ENCODE measurements around the gene NATD1. TPM values are rescaled to one million over a fixed set of nuclear protein-coding genes. Genes with fewer than 3 reads are reported as not detected.

The NATD1 gene
- total and polyA plus RNA-seq, 2 of the 8 experiments (the other 6 are each of a cell fraction or from before 2014, with no cell fraction given) = 5.4 to 8.4 TPM

GRCh38 chr17:21263376-21263775 lies 10.2 kb upstream of the NATD1 start:
- FAIRE-seq = no peak

More at GRCh38 chr17:21263376-21263775, 10.2 kb upstream of the NATD1 start:
- H3K79me1 ChIP-seq (ENCODE audit: low read depth, low read length) = no peaks in the 10 kb centered on the region
- H3K9me3 ChIP-seq (ENCODE audit: insufficient read depth in 2 of 2, low read depth in 1 of 2, low read length in 1 of 2) = no peaks in the 10 kb centered on the region
- no peak overlapping the region for H2AK5ac ChIP-seq (ENCODE audit: low read depth, low read length)
- DNase-seq (ENCODE audit: low read depth in 1 of 2, low spot score in 2 of 2) = no peak
- no peak overlapping the region for H3K4me2 ChIP-seq (ENCODE audit: insufficient read depth in 1 of 2, low read depth in 2 of 2, low read length in 2 of 2)
- H2BK20ac ChIP-seq (ENCODE audit: low read length) = no peak overlapping the region
- no peak overlapping the region for H4K5ac ChIP-seq (ENCODE audit: insufficient read length, low read depth, low read length)
- H2BK120ac ChIP-seq (replicated peaks; ENCODE audit: low read depth, low read length) = no peak overlapping the region
- 82% methylated on average over 6 of the region's 6 CpGs; no CpG with 5 or more reads in 1 of the 2 experiments for WGBS, 2 experiments (ENCODE audit: extremely low coverage in 1 of 2, insufficient coverage in 1 of 2, insufficient read length in 1 of 2, insufficient replicate concordance in 2 of 2, low coverage in 1 of 2, low lambda C conversion rate in 2 of 2, missing lambda C conversion rate in 1 of 2)
- H3K23ac ChIP-seq (ENCODE audit: insufficient read length) = no peak overlapping the region
- H3K27ac ChIP-seq (ENCODE audit: low read depth, low read length) = no peak overlapping the region
- no peak overlapping the region for H4K8ac ChIP-seq (ENCODE audit: extremely low read depth, insufficient read depth, low read length)
- no peak overlapping the region for H3K4ac ChIP-seq (replicated peaks; ENCODE audit: insufficient read length, low read depth, low read length)
- no peak overlapping the region for H2BK5ac ChIP-seq (ENCODE audit: low read depth, low read length)
- H4K91ac ChIP-seq (replicated peaks; ENCODE audit: insufficient read length, low read length) = no peak overlapping the region
- no peak overlapping the region for H3K18ac ChIP-seq (ENCODE audit: extremely low read depth, low read length)
- no peaks in the 10 kb centered on the region for H3K23me2 ChIP-seq (ENCODE audit: low read depth, low read length)
- no peak overlapping the region for H2BK15ac ChIP-seq (ENCODE audit: low read length)
- no peak overlapping the region for H3K14ac ChIP-seq (ENCODE audit: insufficient read length)
- no peak overlapping the region for H3K4me3 ChIP-seq (ENCODE audit: extremely low read depth in 1 of 4, insufficient read depth in 2 of 4, low read depth in 3 of 4, low read length in 4 of 4)
- no peaks in the 10 kb centered on the region for H3K79me2 ChIP-seq (ENCODE audit: control insufficient read depth in 1 of 2, insufficient read depth in 2 of 2, low read length in 2 of 2)
- no peak overlapping the region for H2AFZ ChIP-seq (ENCODE audit: low read length)
- H3K4me1 ChIP-seq (replicated peaks in 1 of 4; ENCODE audit: control insufficient read depth in 3 of 4, insufficient read depth in 4 of 4, low read length in 3 of 4) = no peaks in the 10 kb centered on the region
- TF ChIP-seq RAD21 (IDR thresholded peaks at IDR 0.05 in 1 of 2, conservative IDR thresholded peaks at IDR 0.05 in 1 of 2; ENCODE audit: low read depth in 2 of 2, low read length in 2 of 2) (no peak), CTBP2 (IDR thresholded peaks at IDR 0.05; ENCODE audit: borderline replicate concordance, insufficient read depth, insufficient read length, low read length) (no peak), SAP30 (IDR thresholded peaks at IDR 0.05; ENCODE audit: insufficient read depth, insufficient replicate concordance, low read length) (no peak), FOSL1 (IDR thresholded peaks at IDR 0.05; ENCODE audit: insufficient read depth, low read depth, low read length) (no peak), TBP (IDR thresholded peaks at IDR 0.05; ENCODE audit: low read depth, low read length) (no peak), TAF1 (IDR thresholded peaks at IDR 0.05; ENCODE audit: low read depth, low read length) (no peak), CHD1 (IDR thresholded peaks at IDR 0.05; ENCODE audit: low read depth, low read length) (no peak), JUND (IDR thresholded peaks at IDR 0.05; ENCODE audit: low read length) (no peak), RNF2 (IDR thresholded peaks at IDR 0.05; ENCODE audit: borderline replicate concordance, low read depth, low read length, missing control alignments, poor library complexity, severe bottlenecking) (no peak), CHD2 (IDR thresholded peaks at IDR 0.05; ENCODE audit: low read length) (no peak), NRF1 (IDR thresholded peaks at IDR 0.05; ENCODE audit: low read depth, low read length) (no peak), RFX5 (IDR thresholded peaks at IDR 0.05; ENCODE audit: borderline replicate concordance, low read depth, low read length) (no peak)
- H3K36me3 ChIP-seq (ENCODE audit: control insufficient read depth in 2 of 4, insufficient read depth in 4 of 4, low read length in 3 of 4) = no peaks in the 10 kb centered on the region
- no peaks in the 10 kb centered on the region for H4K20me1 ChIP-seq (replicated peaks in 1 of 2; ENCODE audit: control insufficient read depth in 1 of 2, insufficient read depth in 2 of 2, low read length in 2 of 2)
- H3K9ac ChIP-seq (replicated peaks in 1 of 4; ENCODE audit: extremely low read depth in 1 of 4, low read depth in 3 of 4, low read length in 3 of 4) = no peak overlapping the region
- no peak overlapping the region for H3K56ac ChIP-seq (replicated peaks; ENCODE audit: insufficient read length, low read depth, low read length)
- CTCF ChIA-PET (ENCODE audit: partially characterized antibody) = interaction anchor here (1.5 kb wide), 1 partner anchor 24 kb away, joined by 3 read pairs; no protein-coding TSS in a partner anchor
- POLR2A ChIA-PET (ENCODE audit: partially characterized antibody) = no interaction called here
- H3K27me3 ChIP-seq (replicated peaks in 1 of 4; ENCODE audit: control insufficient read depth in 3 of 4, extremely low read depth in 1 of 4, insufficient read depth in 3 of 4, low read length in 3 of 4) = no peaks in the 10 kb centered on the region
- H2BK12ac ChIP-seq (ENCODE audit: low read depth, low read length) = no peak overlapping the region
